Measurements from ENCODE around the gene NPSR1.

DNA sequence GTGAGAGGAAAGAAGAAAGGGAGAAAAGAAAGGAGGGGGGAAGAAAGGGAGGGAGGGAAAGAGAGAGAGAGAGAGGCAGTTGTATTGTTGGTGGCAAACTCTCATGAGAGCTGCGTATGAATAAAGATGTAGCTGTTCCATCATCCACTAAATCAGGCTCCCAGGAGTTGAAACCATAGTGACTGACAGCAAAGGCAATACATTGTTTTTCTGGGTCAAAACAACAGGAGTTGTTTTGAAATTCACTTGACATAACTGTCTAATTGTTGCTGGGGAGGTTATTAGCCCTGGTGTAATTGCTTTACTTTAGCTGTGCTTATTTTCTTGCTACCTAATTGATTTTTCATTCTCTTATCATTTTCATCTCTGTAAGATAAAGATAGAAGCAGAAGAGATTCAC is 173.4 kb downstream of the NPSR1 start:
- TF ChIP-seq POLR2A (IDR thresholded peaks at IDR 0.05; ENCODE audit: extremely low read depth, insufficient read length) (no peak), MYC (IDR thresholded peaks at IDR 0.05; ENCODE audit: low read depth, low read length) (no peak)
- TF ChIP-seq, protein P1, sequence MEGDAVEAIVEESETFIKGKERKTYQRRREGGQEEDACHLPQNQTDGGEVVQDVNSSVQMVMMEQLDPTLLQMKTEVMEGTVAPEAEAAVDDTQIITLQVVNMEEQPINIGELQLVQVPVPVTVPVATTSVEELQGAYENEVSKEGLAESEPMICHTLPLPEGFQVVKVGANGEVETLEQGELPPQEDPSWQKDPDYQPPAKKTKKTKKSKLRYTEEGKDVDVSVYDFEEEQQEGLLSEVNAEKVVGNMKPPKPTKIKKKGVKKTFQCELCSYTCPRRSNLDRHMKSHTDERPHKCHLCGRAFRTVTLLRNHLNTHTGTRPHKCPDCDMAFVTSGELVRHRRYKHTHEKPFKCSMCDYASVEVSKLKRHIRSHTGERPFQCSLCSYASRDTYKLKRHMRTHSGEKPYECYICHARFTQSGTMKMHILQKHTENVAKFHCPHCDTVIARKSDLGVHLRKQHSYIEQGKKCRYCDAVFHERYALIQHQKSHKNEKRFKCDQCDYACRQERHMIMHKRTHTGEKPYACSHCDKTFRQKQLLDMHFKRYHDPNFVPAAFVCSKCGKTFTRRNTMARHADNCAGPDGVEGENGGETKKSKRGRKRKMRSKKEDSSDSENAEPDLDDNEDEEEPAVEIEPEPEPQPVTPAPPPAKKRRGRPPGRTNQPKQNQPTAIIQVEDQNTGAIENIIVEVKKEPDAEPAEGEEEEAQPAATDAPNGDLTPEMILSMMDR (IDR thresholded peaks at IDR 0.05; ENCODE audit: low read depth, low read length), result no peak
